ENCODE measurements around the gene PLPP7. TPM values are rescaled to one million over a fixed set of nuclear protein-coding genes. Genes with fewer than 3 reads are reported as not detected.

Gene PLPP7
- polyA plus RNA-seq, 1 donor from 2014 or later: 0.87 TPM

GRCh38 chr9:131288217-131288616 is 1.3 kb upstream of the PLPP7 start:
- Histone ChIP-seq H3K9ac (ENCODE audit: low read length) (no peak overlapping the region), H3K36me3 (ENCODE audit: insufficient read depth, low read length) (no peaks in the 10 kb centered on the region), H3K27me3 (ENCODE audit: insufficient read depth, low read depth, low read length) (peaks cover 3% of the 10 kb centered on the region), H4K20me1 (ENCODE audit: insufficient read depth) (no peaks in the 10 kb centered on the region), H3K9me2 (ENCODE audit: insufficient read depth, low read length) (no peaks in the 10 kb centered on the region), H3F3A (ENCODE audit: insufficient read depth, low read length, poor library complexity, severe bottlenecking) (no peaks in the 10 kb centered on the region), H3K9me3 (ENCODE audit: low read length) (no peaks in the 10 kb centered on the region), H3K4me2 (ENCODE audit: low read length) (no peak overlapping the region), H3K27ac (ENCODE audit: low read length) (no peak overlapping the region), H3K79me2 (replicated peaks; ENCODE audit: insufficient read depth, low read length) (no peaks in the 10 kb centered on the region), H3K4me3 (ENCODE audit: low read length) (no peak overlapping the region), H2AFZ (ENCODE audit: low read depth, low read length) (no peak overlapping the region)
- TF ChIP-seq, protein P1, sequence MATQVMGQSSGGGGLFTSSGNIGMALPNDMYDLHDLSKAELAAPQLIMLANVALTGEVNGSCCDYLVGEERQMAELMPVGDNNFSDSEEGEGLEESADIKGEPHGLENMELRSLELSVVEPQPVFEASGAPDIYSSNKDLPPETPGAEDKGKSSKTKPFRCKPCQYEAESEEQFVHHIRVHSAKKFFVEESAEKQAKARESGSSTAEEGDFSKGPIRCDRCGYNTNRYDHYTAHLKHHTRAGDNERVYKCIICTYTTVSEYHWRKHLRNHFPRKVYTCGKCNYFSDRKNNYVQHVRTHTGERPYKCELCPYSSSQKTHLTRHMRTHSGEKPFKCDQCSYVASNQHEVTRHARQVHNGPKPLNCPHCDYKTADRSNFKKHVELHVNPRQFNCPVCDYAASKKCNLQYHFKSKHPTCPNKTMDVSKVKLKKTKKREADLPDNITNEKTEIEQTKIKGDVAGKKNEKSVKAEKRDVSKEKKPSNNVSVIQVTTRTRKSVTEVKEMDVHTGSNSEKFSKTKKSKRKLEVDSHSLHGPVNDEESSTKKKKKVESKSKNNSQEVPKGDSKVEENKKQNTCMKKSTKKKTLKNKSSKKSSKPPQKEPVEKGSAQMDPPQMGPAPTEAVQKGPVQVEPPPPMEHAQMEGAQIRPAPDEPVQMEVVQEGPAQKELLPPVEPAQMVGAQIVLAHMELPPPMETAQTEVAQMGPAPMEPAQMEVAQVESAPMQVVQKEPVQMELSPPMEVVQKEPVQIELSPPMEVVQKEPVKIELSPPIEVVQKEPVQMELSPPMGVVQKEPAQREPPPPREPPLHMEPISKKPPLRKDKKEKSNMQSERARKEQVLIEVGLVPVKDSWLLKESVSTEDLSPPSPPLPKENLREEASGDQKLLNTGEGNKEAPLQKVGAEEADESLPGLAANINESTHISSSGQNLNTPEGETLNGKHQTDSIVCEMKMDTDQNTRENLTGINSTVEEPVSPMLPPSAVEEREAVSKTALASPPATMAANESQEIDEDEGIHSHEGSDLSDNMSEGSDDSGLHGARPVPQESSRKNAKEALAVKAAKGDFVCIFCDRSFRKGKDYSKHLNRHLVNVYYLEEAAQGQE (IDR thresholded peaks at IDR 0.05; ENCODE audit: borderline replicate concordance): no peak

DNA sequence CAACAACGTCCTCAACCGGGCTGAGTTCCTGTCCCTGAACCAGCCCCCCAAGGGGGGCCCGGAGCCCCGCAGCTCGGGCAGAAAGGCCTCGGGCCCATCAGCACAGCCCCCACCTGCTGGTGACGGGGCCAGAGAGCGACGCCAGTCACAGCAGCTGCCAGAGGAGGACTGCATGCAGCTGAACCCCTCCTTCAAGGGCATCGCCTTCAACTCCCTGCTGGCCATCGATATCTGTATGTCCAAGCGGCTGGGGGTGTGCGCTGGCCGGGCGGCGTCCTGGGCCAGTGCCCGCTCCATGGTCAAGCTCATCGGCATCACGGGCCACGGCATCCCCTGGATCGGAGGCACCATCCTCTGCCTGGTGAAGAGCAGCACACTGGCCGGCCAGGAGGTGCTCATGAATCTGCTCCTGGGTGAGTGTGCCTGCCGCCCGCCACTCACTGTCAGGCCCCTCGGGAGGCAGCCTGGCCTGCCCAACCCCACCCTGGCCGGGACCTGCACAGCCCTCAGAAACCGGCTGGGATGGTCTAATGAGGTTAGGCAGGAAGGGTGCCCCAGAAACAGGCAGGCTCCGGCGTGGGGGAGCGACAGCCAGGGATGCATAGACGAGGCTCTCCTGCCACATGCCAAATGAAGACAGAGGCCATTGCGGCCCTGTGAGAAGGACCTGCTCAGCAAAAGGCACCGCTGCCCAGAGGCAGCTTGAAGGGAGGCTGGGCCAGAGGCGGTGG is 678 bp downstream of the PLPP7 start:
- no peaks in the 10 kb centered on the region for H3K36me3 ChIP-seq (ENCODE audit: insufficient read depth, low read length)
- no peak overlapping the region for H2AFZ ChIP-seq (ENCODE audit: low read depth, low read length)
- H3K9me3 ChIP-seq (ENCODE audit: low read length): no peaks in the 10 kb centered on the region
- peak overlapping the region; percentile 18 for H3K4me3 ChIP-seq (ENCODE audit: low read length)
- H3K9ac ChIP-seq (ENCODE audit: low read length): no peak overlapping the region
- H3F3A ChIP-seq (ENCODE audit: insufficient read depth, low read length, poor library complexity, severe bottlenecking): no peaks in the 10 kb centered on the region
- TF ChIP-seq, protein P1 (IDR thresholded peaks at IDR 0.05; ENCODE audit: borderline replicate concordance): no peak
- no peak for TF ChIP-seq TAF1 (IDR thresholded peaks at IDR 0.05; ENCODE audit: low read depth)
- no peak for TF ChIP-seq MXI1 (conservative IDR thresholded peaks at IDR 0.05; ENCODE audit: poor library complexity, severe bottlenecking)
- no peak for TF ChIP-seq EP300 (conservative IDR thresholded peaks at IDR 0.05; ENCODE audit: poor library complexity, severe bottlenecking)
- H3K4me2 ChIP-seq (ENCODE audit: low read length): no peak overlapping the region
- no peaks in the 10 kb centered on the region for H3K79me2 ChIP-seq (replicated peaks; ENCODE audit: insufficient read depth, low read length)
- H3K27me3 ChIP-seq (ENCODE audit: insufficient read depth, low read depth, low read length): no peaks in the 10 kb centered on the region
- H4K20me1 ChIP-seq (ENCODE audit: insufficient read depth): no peaks in the 10 kb centered on the region
- no peaks in the 10 kb centered on the region for H3K9me2 ChIP-seq (ENCODE audit: insufficient read depth, low read length)
- H3K27ac ChIP-seq (ENCODE audit: low read length): no peak overlapping the region

- H3K9me3 ChIP-seq (ENCODE audit: low read length): no peaks in the 10 kb centered on the region
- no peak overlapping the region for H3K4me3 ChIP-seq (ENCODE audit: low read length)
- H3K9me2 ChIP-seq (ENCODE audit: insufficient read depth, low read length): no peaks in the 10 kb centered on the region
- H3K36me3 ChIP-seq (ENCODE audit: insufficient read depth, low read length): no peaks in the 10 kb centered on the region
- no peaks in the 10 kb centered on the region for H3F3A ChIP-seq (ENCODE audit: insufficient read depth, low read length, poor library complexity, severe bottlenecking)
- no peaks in the 10 kb centered on the region for H3K27me3 ChIP-seq (ENCODE audit: insufficient read depth, low read depth, low read length)
- no peak overlapping the region for H3K27ac ChIP-seq (ENCODE audit: low read length)
- no peak overlapping the region for H2AFZ ChIP-seq (ENCODE audit: low read depth, low read length)
- no peaks in the 10 kb centered on the region for H4K20me1 ChIP-seq (ENCODE audit: insufficient read depth)
- H3K9ac ChIP-seq (ENCODE audit: low read length): no peak overlapping the region
- H3K79me2 ChIP-seq (replicated peaks; ENCODE audit: insufficient read depth, low read length): no peaks in the 10 kb centered on the region
- H3K4me2 ChIP-seq (ENCODE audit: low read length): no peak overlapping the region
- no peak for TF ChIP-seq EP300 (conservative IDR thresholded peaks at IDR 0.05; ENCODE audit: poor library complexity, severe bottlenecking)
- TF ChIP-seq TAF1 (IDR thresholded peaks at IDR 0.05; ENCODE audit: low read depth): no peak
- no peak for TF ChIP-seq SMC3 (conservative IDR thresholded peaks at IDR 0.05; ENCODE audit: poor library complexity)
- TF ChIP-seq RAD21 (conservative IDR thresholded peaks at IDR 0.05): no peak
- TF ChIP-seq EZH2 (IDR thresholded peaks at IDR 0.05; ENCODE audit: borderline replicate concordance, insufficient read depth, low read length, poor library complexity, severe bottlenecking): no peak
- no peak for TF ChIP-seq POLR2AphosphoS5 (IDR thresholded peaks at IDR 0.05)
- TF ChIP-seq, protein P1 (IDR thresholded peaks at IDR 0.05; ENCODE audit: borderline replicate concordance): no peak
These were observed 1.3 kb downstream of the PLPP7 start for GRCh38 chr9:131290767-131291370.
